Measurements from ENCODE around the gene G6PC3.

The G6PC3 gene

GRCh38 chr17:44087319-44087718 is 16.8 kb downstream of the G6PC3 start:
- DNase-seq (ENCODE audit: low read depth), result no peak
- TF ChIP-seq, protein P1, sequence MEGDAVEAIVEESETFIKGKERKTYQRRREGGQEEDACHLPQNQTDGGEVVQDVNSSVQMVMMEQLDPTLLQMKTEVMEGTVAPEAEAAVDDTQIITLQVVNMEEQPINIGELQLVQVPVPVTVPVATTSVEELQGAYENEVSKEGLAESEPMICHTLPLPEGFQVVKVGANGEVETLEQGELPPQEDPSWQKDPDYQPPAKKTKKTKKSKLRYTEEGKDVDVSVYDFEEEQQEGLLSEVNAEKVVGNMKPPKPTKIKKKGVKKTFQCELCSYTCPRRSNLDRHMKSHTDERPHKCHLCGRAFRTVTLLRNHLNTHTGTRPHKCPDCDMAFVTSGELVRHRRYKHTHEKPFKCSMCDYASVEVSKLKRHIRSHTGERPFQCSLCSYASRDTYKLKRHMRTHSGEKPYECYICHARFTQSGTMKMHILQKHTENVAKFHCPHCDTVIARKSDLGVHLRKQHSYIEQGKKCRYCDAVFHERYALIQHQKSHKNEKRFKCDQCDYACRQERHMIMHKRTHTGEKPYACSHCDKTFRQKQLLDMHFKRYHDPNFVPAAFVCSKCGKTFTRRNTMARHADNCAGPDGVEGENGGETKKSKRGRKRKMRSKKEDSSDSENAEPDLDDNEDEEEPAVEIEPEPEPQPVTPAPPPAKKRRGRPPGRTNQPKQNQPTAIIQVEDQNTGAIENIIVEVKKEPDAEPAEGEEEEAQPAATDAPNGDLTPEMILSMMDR (IDR thresholded peaks at IDR 0.05; ENCODE audit: low read depth, low read length, missing control alignments), result no peak
- in situ Hi-C loops (cut with HindIII; ENCODE audit: low sequenced_read_pairs), result no loop called here
- H3K4me3 ChIP-seq (ENCODE audit: low read depth, low read length), result no peak overlapping the region

GRCh38 chr17:44088254-44088653 is 17.7 kb downstream of the G6PC3 start:
- TF ChIP-seq, protein P1 (IDR thresholded peaks at IDR 0.05; ENCODE audit: low read depth, low read length, missing control alignments), result no peak
- H3K4me3 ChIP-seq (ENCODE audit: low read depth, low read length), result no peak overlapping the region
- in situ Hi-C loops (cut with HindIII; ENCODE audit: low sequenced_read_pairs), result no loop called here
- DNase-seq (ENCODE audit: low read depth), result no peak

GRCh38 chr17:44091200-44091997 is 20.9 kb downstream of the G6PC3 start:
- DNase-seq (ENCODE audit: low read depth), result no peak
- H3K4me3 ChIP-seq (ENCODE audit: low read depth, low read length), result no peak overlapping the region
- in situ Hi-C loops (cut with HindIII; ENCODE audit: low sequenced_read_pairs), result no loop called here
- TF ChIP-seq, protein P1 (IDR thresholded peaks at IDR 0.05; ENCODE audit: low read depth, low read length, missing control alignments), result no peak

DNA sequence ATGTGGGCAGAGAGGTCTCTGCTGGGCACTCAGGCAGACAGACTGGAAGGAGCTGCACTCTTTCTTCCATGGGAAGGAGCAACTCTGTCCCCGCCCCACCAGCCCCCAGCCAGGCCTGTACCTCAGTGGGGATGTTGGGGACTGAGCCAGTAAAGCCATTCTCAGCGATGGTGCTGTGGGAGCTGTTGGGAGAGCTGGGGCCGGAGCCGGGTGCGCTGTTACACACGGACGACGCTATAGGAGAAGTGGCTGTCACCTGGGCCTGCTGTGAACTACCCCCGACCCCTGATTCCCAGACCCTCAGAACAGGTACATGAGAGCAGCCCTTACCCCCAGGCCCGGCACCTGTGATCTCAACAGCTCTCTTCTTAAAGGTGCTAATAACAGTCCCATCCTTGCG is 21.5 kb downstream of the G6PC3 start:
- DNase-seq (ENCODE audit: low read depth), result no peak
- TF ChIP-seq, protein P1 (IDR thresholded peaks at IDR 0.05; ENCODE audit: low read depth, low read length, missing control alignments), result no peak
- in situ Hi-C loops (cut with HindIII; ENCODE audit: low sequenced_read_pairs), result no loop called here
- no peak overlapping the region for H3K4me3 ChIP-seq (ENCODE audit: low read depth, low read length)

DNA sequence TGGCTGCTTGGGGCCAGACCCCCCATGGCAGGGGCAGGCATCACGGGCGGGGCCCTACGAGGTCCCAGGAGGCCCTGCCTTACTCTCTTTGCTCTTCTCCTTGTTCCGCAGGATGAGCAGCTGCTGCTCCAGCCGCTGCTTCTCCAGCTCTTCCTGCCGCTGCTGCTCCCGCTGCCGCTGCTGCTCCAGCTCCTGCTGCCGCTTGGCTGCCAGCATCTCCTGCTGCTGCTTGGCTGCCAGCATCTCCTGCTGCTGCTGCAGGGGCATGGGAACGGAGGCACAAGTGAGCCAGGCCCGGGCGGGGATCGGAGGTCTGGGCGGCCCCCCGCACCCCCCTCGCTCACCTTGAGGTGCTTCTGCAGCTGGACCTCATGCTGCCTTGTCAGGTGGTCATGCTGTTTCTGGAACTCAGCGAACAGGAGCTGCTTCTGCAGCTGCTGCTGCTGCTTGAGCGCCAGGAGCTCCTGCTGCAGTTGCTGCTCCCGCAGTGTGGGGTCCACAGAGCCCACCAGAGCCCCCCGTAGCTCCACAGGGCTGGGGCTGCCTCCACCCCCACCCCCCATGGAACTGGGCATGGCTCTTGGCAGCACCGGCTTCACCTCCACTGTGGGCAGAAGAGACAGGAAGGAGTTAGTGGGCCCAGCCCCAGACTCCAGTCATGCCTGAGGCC is 22.8 kb downstream of the G6PC3 start:
- no peak for DNase-seq (ENCODE audit: low read depth)
- no peak overlapping the region for H3K4me3 ChIP-seq (ENCODE audit: low read depth, low read length)
- TF ChIP-seq, protein P1 (IDR thresholded peaks at IDR 0.05; ENCODE audit: low read depth, low read length, missing control alignments), result no peak
- in situ Hi-C loops (cut with HindIII; ENCODE audit: low sequenced_read_pairs), result no loop called here

GRCh38 chr17:44094701-44095387 is 24.3 kb downstream of the G6PC3 start:
- no peak for DNase-seq (ENCODE audit: low read depth)
- TF ChIP-seq, protein P1 (IDR thresholded peaks at IDR 0.05; ENCODE audit: low read depth, low read length, missing control alignments), result no peak
- in situ Hi-C loops (cut with HindIII; ENCODE audit: low sequenced_read_pairs), result no loop called here
- no peak overlapping the region for H3K4me3 ChIP-seq (ENCODE audit: low read depth, low read length)

Measured in astrocyte of the cerebellum (primary cell).